Tibial nerve (tissue), 3 donors: ENCODE data around the gene FASN.

Experiments
- POLR2A ChIP-seq, 2 donors: fragments of 450-650 bp; IDR thresholded peaks; one replicate each; pipeline ENCODE4 v1.6.1; 2017; ENCODE audit warnings: antibody characterized with exemption in 2 of 2, mild to moderate bottlenecking in 2 of 2, moderate library complexity in 2 of 2
- TF ChIP-seq, protein P1 (sequence below), 5 experiments: fragments of 200-600 bp in 3 of 5; fragments of 450-650 bp in 2 of 5; sonication (generic) in 3 of 5; IDR thresholded peaks; one replicate each; pipeline ENCODE4 v1.5.1; 2016 to 2019; ENCODE audit warnings: antibody characterized with exemption in 5 of 5, mild to moderate bottlenecking in 3 of 5, moderate library complexity in 2 of 5

DNA sequence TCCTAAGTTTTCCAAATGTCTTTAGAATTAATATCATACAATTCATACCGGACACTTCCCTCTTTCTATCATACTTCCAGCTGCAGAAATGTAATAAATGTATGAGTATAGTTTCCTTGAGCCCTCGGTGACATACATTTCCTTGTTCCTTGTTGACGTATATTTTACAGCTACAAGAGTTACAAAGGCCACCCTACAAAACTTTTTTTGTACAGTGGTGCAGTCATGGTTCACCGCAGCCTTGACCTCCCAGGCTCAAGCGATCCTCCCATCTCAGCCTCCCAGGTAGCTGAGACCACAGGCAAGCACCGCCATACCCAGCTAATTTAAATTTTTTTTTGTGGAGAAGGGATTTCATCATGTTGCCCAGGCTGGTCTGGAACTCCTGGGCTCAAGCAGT, 25.2 kb downstream of the FASN start:
- no peak for TF ChIP-seq POLR2A (IDR thresholded peaks at IDR 0.05)
- TF ChIP-seq, protein P1, sequence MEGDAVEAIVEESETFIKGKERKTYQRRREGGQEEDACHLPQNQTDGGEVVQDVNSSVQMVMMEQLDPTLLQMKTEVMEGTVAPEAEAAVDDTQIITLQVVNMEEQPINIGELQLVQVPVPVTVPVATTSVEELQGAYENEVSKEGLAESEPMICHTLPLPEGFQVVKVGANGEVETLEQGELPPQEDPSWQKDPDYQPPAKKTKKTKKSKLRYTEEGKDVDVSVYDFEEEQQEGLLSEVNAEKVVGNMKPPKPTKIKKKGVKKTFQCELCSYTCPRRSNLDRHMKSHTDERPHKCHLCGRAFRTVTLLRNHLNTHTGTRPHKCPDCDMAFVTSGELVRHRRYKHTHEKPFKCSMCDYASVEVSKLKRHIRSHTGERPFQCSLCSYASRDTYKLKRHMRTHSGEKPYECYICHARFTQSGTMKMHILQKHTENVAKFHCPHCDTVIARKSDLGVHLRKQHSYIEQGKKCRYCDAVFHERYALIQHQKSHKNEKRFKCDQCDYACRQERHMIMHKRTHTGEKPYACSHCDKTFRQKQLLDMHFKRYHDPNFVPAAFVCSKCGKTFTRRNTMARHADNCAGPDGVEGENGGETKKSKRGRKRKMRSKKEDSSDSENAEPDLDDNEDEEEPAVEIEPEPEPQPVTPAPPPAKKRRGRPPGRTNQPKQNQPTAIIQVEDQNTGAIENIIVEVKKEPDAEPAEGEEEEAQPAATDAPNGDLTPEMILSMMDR (IDR thresholded peaks at IDR 0.05): no peak
